ENCODE measurements around the gene UBE3D.

GRCh38 chr6:82862543-82862942 is 203.1 kb downstream of the UBE3D start:
- TF ChIP-seq EZH2 (IDR thresholded peaks at IDR 0.05; ENCODE audit: low read depth) (no peak), CTCF (conservative IDR thresholded peaks at IDR 0.05) (no peak)
